HL-60 (cell line): ENCODE data around the gene KIAA1755.
"Not testable (repeated sequence)": the region's sequence is repeated elsewhere in the genome, so short reads cannot be mapped to it uniquely, and the experiment has no call there.

Experiments used
- DNase-seq, 2 experiments: peaks; one replicate each; pipeline ENCODE4 v3.0.0-alpha.2; 2010 to 2020; ENCODE audit warnings: low read depth in 1 of 2, low spot score in 1 of 2
- H3K27ac ChIP-seq: fragments of 250-450 bp; sonication (Bioruptor Pico); replicated peaks from 2 replicates; pipeline ENCODE4 v1.5.1; 2020; ENCODE audit warnings: mild to moderate bottlenecking, moderate library complexity
- H3K27me3 ChIP-seq: fragments of 250-450 bp; sonication (Bioruptor Pico); 2 replicates; pipeline ENCODE4 v1.5.1; 2021; ENCODE audit warnings: mild to moderate bottlenecking, moderate library complexity; ENCODE audit not compliant: insufficient read depth, poor library complexity, severe bottlenecking
- H3K4me3 ChIP-seq: replicated peaks from 2 replicates; pipeline ENCODE4 v1.5.1; 2011; ENCODE audit warnings: mild to moderate bottlenecking, control low read depth, low read length; ENCODE audit not compliant: insufficient read depth
- GABPA ChIP-seq: IDR thresholded peaks from 2 replicates; pipeline ENCODE4 v1.6.1; 2012; ENCODE audit warnings: low read depth
- POLR2AphosphoS5 ChIP-seq: IDR thresholded peaks from 2 replicates; pipeline ENCODE4 v1.6.1; 2012; ENCODE audit warnings: low read depth
- SPI1 ChIP-seq: IDR thresholded peaks from 2 replicates; pipeline ENCODE4 v1.6.1; 2012; ENCODE audit warnings: low read depth, mild to moderate bottlenecking, borderline replicate concordance
- TF ChIP-seq, protein P1 (sequence below): IDR thresholded peaks from 2 replicates; pipeline ENCODE4 v1.6.1; 2012; ENCODE audit warnings: low read depth; ENCODE audit not compliant: insufficient replicate concordance
- TF ChIP-seq, protein P2 (sequence below): IDR thresholded peaks from one replicate; pipeline ENCODE4 v1.5.1; 2011; ENCODE audit warnings: low read length, control low read depth, inconsistent platforms; ENCODE audit not compliant: insufficient read depth

KIAA1755 gene

GRCh38 chr20:38248133-38248532 lies 12.4 kb downstream of the KIAA1755 start:
- no peaks in the 10 kb centered on the region for H3K27me3 ChIP-seq
- DNase-seq = no peak
- TF ChIP-seq SPI1 (no peak), POLR2AphosphoS5 (no peak), GABPA (no peak)
- TF ChIP-seq, protein P1, sequence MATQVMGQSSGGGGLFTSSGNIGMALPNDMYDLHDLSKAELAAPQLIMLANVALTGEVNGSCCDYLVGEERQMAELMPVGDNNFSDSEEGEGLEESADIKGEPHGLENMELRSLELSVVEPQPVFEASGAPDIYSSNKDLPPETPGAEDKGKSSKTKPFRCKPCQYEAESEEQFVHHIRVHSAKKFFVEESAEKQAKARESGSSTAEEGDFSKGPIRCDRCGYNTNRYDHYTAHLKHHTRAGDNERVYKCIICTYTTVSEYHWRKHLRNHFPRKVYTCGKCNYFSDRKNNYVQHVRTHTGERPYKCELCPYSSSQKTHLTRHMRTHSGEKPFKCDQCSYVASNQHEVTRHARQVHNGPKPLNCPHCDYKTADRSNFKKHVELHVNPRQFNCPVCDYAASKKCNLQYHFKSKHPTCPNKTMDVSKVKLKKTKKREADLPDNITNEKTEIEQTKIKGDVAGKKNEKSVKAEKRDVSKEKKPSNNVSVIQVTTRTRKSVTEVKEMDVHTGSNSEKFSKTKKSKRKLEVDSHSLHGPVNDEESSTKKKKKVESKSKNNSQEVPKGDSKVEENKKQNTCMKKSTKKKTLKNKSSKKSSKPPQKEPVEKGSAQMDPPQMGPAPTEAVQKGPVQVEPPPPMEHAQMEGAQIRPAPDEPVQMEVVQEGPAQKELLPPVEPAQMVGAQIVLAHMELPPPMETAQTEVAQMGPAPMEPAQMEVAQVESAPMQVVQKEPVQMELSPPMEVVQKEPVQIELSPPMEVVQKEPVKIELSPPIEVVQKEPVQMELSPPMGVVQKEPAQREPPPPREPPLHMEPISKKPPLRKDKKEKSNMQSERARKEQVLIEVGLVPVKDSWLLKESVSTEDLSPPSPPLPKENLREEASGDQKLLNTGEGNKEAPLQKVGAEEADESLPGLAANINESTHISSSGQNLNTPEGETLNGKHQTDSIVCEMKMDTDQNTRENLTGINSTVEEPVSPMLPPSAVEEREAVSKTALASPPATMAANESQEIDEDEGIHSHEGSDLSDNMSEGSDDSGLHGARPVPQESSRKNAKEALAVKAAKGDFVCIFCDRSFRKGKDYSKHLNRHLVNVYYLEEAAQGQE = no peak
- TF ChIP-seq, protein P2, sequence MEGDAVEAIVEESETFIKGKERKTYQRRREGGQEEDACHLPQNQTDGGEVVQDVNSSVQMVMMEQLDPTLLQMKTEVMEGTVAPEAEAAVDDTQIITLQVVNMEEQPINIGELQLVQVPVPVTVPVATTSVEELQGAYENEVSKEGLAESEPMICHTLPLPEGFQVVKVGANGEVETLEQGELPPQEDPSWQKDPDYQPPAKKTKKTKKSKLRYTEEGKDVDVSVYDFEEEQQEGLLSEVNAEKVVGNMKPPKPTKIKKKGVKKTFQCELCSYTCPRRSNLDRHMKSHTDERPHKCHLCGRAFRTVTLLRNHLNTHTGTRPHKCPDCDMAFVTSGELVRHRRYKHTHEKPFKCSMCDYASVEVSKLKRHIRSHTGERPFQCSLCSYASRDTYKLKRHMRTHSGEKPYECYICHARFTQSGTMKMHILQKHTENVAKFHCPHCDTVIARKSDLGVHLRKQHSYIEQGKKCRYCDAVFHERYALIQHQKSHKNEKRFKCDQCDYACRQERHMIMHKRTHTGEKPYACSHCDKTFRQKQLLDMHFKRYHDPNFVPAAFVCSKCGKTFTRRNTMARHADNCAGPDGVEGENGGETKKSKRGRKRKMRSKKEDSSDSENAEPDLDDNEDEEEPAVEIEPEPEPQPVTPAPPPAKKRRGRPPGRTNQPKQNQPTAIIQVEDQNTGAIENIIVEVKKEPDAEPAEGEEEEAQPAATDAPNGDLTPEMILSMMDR = no peak

GRCh38 chr20:38247725-38248124 lies 12.8 kb downstream of the KIAA1755 start:
- not testable (repeated sequence) for H3K27me3 ChIP-seq, H3K27ac ChIP-seq, H3K4me3 ChIP-seq, DNase-seq

More at GRCh38 chr20:38248133-38248532, 12.4 kb downstream of the KIAA1755 start:
- no peak overlapping the region for H3K4me3 ChIP-seq
- H3K27ac ChIP-seq = no peak overlapping the region

DNA sequence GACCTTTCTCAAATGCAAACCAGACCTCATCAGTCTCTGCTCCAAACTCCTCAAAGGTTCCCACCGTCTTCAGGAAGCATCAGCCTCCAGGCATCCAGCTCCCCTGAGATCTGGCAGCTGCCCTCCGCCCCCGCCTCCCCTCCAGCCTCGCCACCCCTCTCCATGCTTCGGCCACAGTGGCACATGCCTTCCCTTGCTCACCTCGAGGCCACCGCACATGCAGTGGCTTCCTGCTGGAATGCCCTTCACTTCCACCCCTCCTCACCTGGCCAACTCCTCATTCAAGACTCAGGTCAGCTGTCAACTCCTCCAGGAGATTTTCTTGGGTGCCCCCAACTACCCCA lies 13.4 kb downstream of the KIAA1755 start:
- TF ChIP-seq GABPA (no peak), POLR2AphosphoS5 (no peak), SPI1 (no peak)
- TF ChIP-seq, protein P2 = no peak
- TF ChIP-seq, protein P1 = no peak
- no peak for DNase-seq
- no peaks in the 10 kb centered on the region for H3K27me3 ChIP-seq
- no peak overlapping the region for H3K4me3 ChIP-seq
- peak overlapping the region; percentile 55 for H3K27ac ChIP-seq

GRCh38 chr20:38246357-38247165 lies 14.0 kb downstream of the KIAA1755 start:
- DNase-seq = peak in 1 of 2 experiments; percentile 81
- no peak overlapping the region for H3K4me3 ChIP-seq
- H3K27me3 ChIP-seq = no peaks in the 10 kb centered on the region
- TF ChIP-seq, protein P1 = no peak
- TF ChIP-seq POLR2AphosphoS5 (peak; percentile 84), SPI1 (peak; percentile 87)
- peak overlapping the region; percentile 55 for H3K27ac ChIP-seq
